GM19438 (cell line): ENCODE data around the gene PAK5.
A peak's percentile ranks its signal among the peaks of the same experiment; 100 is the strongest.

ENCODE experiments used
- ATAC-seq: cut with Tn5 transposase; IDR thresholded peaks from one replicate; pipeline ENCODE4 v1.9.1; 2021; ENCODE audit warnings: low read depth; ENCODE audit not compliant: unreplicated experiment

Gene PAK5

DNA sequence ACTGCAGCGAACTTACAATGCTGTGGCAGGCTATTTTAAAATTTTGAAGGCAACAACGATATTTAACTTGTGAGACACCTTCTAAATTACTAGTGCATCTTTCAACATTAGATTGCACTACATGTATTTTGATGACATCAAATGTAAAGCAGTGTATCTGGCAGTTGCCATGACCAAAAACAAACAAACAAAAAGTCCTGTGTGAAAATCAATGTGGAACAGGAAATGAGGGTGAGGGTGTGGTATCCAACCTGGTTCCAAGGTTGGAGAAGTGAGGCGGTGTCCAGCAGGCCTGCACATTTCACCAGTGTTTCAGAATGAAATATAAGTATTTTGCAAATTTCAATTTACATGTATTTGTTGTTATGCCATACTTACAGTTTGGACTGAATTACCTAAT is 212.5 kb downstream of the PAK5 start:
- no peak for ATAC-seq

DNA sequence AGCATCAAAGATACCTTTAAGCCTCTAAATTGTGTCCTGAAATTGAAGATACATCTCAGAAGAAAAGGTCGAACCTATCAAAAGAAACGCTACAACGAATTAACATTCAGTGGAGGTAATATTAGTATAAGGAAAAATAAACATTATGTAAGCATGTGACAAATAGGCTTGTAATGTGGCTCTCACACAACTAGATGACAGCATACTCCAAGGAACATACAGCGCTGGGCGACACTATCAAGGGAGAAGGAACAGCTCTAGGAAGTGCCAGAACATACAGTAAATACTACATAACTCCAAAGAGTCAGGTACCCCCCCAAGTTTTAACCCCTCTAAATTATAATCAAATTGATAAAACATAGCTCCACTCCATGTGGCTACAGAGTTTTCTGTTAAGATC is 220.9 kb downstream of the PAK5 start:
- ATAC-seq = no peak

DNA sequence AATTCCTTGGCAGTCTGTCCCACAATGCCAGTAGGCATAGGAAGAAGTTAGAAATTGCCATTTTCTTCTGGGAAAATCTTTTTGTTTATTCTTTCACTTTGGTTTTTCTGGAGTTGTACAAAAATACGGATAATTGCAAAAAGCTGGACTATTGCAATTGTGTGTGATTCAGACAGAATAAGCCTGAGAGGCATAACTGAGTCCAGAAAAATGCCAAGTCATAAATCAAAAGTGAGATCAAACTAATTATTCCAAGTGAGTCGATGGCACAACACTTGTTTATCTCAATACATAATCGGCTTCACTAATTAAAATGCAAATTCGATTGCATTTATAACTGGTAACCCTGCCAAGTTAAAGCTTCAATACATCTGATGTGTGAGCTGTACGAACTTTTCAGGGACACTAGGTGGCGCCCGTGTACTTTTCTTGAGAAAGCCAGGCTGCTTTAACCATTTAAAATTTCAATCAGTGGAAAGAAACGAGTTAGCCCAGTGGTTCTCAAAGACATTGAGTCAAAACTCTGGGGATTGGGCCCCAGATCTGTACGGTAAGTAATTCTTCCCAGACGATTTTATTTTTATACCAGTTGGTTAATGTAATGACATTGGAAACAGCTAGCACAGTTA is 221.9 kb downstream of the PAK5 start:
- no peak for ATAC-seq

DNA sequence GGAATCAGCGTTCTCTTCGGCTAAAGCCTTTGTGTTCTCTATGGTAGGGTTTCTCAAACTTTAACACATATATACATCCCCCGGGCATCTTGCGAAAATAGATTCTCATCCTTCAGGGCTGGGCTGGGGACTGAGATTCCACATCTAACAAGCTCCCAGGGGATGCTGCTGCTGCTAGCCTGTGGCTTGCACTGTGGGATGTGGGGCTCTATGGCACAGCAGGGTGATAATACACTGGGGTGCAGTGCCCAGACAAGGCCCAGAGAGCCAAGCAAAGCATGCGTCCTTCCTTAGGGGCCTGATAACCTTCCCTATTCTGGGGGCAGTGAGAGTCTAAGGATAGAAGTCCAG is 222.4 kb downstream of the PAK5 start:
- peak; percentile 21 for ATAC-seq

DNA sequence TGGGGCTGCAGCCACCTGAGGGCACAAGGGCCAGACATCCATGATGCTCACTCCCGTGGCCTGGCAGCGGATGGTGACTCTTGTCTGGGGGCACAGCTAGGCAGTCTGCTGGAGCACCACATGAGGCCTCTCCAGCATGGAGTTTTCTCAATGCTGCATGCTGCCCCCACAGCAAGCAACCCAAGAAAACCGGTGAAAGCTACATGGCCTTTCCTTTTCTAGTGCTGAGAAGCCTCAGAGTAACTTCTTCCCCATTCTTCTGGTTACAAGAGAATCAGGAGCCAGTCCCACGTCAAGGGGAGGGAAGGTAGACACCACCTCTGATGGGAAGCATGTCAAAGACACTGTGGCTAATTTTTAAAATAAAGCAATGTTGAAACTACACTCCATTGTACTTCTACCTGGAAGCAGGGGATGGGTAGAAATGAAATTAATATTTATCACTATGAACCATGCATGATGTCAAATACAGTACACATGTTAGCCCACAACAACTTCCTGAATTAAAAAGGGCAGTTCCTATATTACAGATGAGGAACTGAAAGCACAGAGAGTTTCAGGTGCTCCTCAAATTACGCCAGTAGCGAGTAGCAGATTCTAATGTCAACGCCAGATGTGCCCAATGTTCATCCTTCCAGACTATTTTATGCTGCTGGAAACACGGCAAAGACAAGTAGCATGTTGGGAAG is 223.0 kb downstream of the PAK5 start:
- ATAC-seq = peak; percentile 97

DNA sequence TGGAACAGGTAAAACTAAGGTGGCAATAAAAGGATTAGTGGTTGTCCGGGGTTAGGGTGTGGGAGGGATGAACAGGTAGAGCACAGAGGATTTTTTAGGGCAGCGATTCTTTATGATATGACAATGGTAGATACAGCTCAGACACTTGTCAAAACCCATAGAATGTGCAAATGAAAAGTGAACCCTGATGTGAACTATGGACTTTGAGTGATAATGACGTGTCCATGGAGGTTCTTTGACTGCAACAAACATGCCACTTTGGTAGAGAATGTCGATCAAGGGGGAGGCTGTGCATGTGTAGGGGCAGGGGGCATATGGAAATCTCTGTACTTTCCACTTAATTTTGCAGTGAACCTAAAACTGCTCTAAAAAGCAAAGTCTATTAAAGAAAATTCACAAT is 223.8 kb downstream of the PAK5 start:
- ATAC-seq = no peak

DNA sequence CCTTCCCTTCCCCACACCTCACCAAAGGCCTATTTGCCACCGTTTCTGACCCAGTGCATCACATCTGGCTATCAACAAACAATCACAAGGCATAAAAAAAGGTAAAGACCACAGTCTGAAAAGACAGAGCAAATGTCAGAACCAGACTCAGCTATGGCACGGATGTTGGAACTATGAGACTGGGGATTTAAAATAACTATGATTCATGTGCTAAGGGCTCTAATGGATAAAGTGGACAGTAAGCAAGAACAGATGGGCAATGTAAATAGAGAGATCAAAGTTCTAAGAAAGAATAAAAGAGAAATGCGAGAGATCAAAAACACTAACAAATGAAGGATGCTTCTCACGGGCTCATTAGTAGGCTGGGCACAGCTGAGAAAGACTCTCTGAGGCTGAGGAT is 225.0 kb downstream of the PAK5 start:
- ATAC-seq = no peak

DNA sequence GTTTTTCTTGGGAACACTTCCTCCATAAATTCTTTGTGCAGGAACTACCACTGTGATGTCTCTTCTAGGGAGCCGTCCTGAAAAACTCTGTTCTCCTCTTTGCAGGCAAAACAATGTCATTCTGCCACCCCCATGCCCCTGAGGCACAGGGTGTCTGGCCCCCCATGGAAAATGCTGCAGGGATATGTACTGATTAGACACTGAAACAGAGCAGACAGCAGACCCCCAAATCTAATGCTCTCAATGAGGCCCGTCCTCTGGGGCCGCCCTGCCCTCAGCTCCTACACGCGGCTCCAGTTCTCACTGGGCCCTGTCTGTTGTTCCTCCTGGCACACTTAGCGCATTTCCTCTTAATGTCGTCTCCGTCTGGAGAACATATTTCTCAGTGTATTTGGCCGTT is 227.0 kb downstream of the PAK5 start:
- no peak for ATAC-seq

DNA sequence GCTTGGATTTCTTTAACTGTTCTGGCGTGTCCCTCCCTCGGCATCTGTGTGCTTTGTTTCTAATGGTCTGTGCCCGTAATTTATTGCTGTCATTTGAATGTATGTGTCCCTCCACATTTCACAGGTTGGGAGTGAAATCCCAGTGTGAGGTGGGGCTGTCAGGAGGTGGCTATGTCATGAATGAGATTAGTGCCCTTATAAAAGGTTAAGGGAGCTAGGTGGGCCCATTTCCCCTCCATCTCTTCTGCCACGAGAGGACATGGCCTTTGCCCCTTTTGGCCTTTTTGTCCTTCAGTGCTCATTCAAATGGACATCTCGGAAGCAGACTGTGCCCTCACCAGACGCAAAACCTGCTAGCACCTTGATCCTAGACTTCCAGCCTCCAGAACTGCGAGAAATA is 228.2 kb downstream of the PAK5 start:
- no peak for ATAC-seq

DNA sequence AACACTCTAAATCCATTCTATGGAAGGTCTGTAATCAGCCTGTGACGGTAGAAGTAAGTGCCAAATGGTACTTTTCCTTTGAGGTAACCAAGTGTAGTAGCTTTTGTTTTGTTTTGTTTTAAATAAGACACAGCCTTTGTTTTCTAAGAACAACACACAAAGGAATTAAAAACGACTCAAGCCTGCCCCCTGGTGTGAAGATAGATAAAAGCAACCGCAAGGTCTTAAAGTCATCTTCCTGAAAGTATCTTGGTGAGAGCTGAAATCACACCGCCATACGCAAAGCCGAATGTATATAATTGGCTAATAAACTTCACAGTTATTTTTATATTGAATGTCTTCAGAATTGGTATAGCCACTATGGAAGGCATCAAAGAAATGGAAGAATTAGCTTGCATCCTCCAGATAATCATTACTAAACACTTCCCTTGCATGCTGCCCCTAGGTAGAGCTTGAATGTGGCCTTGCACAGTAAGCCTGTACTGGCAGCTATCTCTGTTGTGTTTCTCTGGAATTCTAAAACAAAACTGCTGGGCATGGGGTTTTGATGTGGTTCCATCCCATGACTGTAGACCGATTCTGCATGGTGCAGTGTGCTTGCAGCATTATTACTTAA is 228.9 kb downstream of the PAK5 start:
- no peak for ATAC-seq

DNA sequence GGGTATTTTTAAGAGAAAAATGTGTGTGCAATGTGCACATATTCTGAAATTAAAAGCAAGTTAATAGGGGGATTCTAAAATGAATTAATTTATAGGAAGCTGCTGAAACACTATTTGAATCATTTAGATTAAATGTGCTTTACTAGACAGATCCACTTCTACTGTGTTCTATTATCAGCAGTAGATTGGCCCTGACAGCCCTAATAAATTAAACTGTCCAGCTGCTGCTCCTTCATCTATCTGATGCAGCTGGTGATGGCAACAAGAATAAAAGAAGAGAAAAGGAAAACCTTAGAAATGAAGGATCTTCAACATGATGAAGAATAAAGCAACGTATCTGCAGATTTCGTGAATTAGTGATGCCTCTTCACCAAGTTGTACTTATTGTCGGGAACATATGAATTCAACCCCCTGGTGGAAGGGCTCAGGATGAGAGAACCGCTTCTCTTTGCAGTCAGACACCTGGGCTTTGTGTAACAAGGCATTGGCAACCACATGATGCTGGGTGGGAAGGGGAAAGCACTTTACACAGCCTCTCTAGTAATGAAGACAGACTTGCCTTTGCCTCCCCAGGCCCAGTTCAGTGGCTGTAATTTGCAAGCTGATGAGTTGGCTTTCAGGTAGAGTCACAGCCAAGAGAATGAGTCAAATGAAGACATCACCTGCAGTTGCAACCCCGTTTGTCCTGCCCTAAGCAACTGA is 230.1 kb downstream of the PAK5 start:
- no peak for ATAC-seq

DNA sequence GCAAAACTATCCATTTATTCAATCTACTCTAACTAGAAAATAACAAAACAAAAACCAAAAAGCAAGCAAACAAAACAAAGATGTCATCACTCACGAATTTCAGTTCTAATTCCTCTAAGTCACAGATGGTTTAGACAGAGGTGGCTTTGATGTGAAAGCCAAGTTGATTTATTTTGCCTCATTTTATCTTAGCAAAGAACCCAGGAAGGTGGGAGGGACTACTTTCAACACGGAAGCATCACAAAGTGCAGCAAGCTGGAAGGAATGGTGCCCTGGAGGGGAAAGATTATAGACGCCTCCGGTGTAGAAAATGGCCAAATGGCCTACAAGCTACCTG is 236.1 kb downstream of the PAK5 start:
- ATAC-seq = no peak

DNA sequence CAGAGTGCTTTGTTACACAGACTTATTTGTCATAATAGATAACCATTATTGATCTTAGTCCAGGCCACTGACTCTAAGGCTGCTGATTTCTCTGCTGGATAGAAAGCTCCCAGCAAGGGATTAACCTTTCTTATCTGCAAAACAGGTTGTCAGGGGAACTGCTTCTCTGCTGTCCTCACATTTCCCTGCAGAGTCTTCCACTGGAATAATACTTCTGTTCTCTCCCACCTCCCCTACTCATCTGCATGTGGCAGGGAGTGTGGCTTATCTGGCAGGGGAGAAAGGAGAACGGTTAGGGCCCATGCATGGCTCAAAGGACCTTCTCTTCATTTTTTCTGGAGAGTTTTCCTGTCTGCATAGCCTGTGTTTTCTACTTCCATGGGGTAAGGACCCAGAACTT is 238.3 kb downstream of the PAK5 start:
- no peak for ATAC-seq

DNA sequence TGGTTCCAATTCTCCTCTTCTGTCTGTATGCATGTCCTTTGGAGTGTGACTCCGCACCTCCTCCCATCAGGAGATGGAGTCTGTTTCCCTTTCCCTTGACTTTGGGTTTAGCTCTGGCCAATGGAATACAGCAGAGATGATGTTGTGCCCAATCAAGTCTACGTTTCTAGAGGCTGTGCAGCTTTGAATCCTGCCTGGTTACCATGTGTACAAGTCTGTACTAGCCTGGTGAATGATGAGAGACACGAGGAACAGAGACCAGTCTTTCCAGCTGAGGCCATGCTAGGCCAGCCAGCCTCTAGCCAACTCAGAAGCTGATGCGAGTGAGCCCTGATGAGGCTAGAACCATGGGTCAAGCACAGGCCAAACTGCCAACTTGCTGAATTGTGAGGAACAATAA is 241.3 kb downstream of the PAK5 start:
- ATAC-seq = no peak

DNA sequence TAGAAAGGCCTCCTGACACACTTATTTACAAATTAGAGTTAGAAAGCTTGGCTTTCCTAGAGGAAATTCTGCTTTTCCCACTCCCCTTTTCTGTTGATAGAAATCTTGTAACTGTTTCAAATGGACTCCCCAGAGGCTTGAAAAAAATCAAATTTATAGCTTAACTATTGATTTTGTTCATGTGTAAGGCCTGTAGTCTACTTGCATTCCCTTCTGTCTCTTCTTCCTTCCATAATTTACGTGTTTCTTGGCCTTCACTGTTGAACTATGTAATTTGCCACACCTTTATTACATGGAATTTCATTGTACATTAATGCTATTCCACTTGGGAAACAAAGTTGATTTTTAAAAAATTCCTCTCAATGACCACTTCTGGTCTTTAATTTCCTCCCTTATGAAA is 243.1 kb downstream of the PAK5 start:
- ATAC-seq = no peak

DNA sequence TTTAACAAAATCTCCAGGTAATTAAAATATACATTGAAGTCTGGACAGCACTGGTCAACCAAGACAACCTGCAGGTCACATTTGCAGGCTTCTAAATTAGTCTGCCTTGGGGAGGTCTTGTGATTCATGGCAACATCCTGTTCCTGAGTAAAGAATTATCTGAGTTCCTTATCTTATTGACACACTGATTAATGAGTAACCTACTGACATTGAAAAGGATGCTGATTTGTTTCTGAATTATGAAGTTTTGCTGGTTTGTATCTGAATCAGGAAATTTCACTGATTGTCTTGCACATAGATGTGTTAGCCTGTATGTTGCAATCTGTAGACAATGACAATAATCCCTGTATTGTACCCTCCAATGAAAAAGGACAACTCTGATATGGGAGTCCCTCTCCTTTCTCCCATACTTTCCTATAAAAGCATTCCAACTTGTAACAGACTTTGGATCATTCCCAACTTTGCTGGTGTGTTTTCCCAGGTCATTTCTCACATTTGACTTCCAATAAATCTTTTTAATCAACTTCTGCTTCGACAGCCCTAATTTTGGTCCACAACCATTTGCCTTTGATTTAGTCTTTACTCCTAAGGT is 244.5 kb downstream of the PAK5 start:
- no peak for ATAC-seq

DNA sequence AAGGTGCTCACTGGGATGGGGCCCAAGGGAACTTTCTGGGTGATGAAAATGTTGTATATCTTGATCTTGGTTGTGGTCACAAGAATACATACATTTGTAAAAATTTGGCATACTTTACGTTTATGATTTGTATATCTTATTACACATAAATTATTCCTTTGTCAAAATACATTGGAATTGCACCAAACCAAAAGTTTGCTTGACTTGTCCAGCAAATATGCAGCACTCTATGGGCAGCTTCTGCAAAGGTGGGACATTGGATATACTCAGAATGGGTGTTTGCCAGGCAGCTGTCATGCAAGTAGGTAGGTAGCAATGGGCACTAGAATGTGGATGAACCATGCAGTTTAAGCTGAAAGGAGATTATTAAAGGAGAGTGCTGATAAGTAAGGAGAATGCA is 246.5 kb downstream of the PAK5 start:
- ATAC-seq = no peak

DNA sequence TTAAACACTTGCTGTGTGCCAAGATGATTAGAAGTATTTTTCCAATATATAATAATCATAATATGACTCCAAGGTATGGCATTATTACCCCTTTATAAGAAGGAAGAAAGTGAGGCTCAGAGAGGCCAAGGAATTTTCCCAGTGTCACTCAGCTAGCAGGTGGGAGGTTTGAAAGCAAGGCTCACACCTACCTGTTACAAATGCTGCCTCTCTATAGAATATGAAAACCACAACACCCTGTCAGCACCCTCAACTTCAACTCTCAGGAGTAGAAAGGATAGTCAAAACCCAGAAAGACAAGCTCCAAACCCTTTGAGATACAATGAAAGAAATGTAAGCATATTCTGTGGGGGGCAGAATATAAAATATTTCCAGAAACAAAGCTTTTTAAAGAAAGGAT is 247.8 kb downstream of the PAK5 start:
- no peak for ATAC-seq

DNA sequence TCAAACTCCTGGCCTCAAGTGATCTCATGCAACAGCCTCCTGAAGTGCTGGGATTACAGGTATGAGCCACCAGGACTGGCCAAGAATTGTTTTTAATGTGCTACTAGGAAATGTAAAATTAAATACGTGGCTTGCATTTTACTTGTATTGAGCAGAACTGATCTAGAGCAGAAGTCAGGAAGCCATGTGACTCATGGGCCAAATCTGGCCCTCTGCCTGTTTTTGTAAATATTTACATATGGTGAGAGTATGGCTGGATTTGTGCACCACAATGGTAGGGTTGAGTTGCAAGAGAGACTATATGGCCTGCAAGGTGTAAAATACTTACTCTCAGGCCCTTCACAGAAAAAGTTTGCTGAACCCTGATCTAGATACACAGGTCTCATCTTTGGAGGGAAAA is 248.7 kb downstream of the PAK5 start:
- ATAC-seq = no peak

DNA sequence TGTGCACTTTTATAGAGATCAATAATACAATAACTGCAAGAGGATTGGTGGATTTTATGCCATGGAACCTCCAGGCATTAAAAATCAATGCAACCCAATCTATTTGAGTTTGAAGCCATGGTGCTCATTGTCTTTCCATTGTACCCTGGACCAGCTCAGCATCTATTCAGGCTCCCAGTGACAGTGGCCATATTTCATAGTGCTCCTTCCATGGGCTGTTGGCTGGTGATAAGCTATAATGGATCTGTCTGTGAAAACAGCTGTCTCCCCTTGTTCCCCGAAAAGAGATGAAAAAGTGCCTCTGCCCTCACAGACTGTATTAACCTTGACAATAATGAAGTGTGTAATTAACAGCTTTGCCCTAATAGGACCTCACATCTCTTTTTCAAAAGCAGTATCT is 250.2 kb downstream of the PAK5 start:
- ATAC-seq = no peak

DNA sequence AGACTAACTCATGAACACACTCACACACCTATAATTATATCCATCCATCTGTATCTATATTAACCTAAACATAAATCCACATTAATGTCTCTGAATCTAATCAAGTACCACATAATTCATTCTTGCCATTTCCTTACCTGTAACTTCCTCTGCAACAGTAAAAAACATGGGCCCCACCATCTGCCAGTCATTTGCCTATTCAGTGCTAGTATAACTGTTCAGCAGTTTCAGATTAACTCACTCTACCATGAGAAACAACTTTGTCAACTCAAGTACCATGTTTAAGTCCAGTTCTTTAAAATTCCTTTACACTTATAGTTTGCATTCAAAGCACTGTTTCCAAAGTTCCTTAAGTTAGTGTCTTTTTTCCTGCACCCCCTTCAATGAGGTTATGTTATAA is 255.7 kb downstream of the PAK5 start:
- ATAC-seq = no peak

DNA sequence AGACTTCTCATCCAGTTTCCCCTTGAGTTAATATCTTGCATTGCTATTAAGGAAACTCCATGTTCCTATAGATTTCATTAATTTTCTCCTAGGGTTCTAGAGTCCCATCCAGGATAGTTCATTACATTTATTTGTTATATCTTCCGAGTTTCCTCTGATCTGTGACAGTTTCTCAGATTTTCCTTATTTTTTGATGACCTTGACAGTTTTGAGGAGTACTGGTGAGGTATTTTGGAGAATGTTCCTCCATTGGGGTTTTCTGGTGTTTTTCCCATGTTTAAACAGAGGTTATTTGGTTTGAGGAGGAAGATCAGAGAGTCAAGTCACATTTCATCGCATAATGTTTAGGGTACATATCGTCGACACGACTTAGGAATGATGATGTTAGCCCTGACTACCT is 256.7 kb downstream of the PAK5 start:
- ATAC-seq = no peak
